Measurements from ENCODE around the gene USP44.
"Not testable (repeated sequence)": the region's sequence is repeated elsewhere in the genome, so short reads cannot be mapped to it uniquely, and the experiment has no call there.

The USP44 gene

DNA sequence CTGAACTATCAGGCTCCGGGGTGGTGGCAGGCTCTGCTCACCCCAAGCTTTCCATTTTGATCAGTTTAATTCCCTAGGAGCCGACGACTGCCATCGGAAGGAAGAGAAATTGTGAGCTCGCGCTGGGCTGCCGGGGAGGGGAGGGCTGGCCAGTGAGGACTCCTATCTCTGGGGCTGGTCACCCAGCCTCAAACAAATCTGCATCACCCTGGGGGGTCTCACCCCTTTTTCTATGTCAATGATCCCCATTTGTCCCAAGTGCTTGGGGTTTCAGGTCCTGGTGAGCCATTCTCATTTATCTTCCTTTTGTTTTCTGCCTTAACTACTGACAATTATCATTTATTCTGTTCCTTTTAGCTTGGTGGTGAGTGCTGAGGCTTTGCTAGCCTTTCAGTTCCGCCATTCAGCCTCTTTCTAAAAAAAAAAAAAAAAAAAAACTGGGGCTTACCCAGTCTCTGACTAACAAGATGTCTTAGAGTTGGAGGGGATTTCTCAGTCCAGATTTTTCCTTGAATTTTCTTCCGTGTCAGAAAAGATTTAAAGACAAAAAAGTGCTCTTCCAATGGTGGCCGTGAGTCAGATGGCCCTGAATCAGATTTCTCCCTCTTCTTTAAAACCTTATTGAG lies 22.8 kb upstream of the USP44 start:
- Histone ChIP-seq H3K27ac (ENCODE audit: low read length) (peak overlapping the region; percentile 66), H3K4me3 (ENCODE audit: low read length) (peak overlapping the region; percentile 50), H3K4me1 (ENCODE audit: control insufficient read depth, low read depth, low read length) (peaks cover 32% of the 10 kb centered on the region), H3K9me3 (ENCODE audit: control insufficient read depth, low read depth, low read length) (no peaks in the 10 kb centered on the region), H3K9ac (ENCODE audit: low read length) (peak overlapping the region; percentile 47), H3K27me3 (ENCODE audit: control insufficient read depth, insufficient read depth, low read length) (no peaks in the 10 kb centered on the region), H3K36me3 (ENCODE audit: control insufficient read depth, low read depth, low read length) (no peaks in the 10 kb centered on the region)

DNA sequence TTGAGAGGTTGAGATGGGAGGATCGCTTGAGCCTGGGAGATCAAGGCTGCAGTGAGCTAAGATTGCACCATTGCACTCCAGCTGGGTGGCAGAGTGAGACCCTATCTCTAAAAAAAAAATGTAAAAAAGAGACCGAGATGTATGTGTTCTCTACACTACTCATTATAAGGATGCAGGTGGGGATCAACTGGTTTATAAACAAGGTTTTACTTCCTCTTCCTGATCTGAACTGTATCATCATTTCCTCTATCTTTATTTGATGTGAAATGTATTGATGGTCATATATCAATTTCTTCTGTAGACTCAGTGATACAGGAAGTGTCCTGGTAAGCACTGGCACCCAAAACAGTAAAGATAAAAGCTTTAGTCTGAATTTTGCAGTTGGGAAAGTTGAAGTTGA lies 20.1 kb upstream of the USP44 start:
- Histone ChIP-seq H3K4me1 (ENCODE audit: control insufficient read depth, low read depth, low read length) (peaks cover 32% of the 10 kb centered on the region), H3K36me3 (ENCODE audit: control insufficient read depth, low read depth, low read length) (no peaks in the 10 kb centered on the region), H3K9me3 (ENCODE audit: control insufficient read depth, low read depth, low read length) (no peaks in the 10 kb centered on the region), H3K9ac (ENCODE audit: low read length) (no peak overlapping the region), H3K4me3 (ENCODE audit: low read length) (no peak overlapping the region), H3K27me3 (ENCODE audit: control insufficient read depth, insufficient read depth, low read length) (no peaks in the 10 kb centered on the region), H3K27ac (ENCODE audit: low read length) (no peak overlapping the region)

DNA sequence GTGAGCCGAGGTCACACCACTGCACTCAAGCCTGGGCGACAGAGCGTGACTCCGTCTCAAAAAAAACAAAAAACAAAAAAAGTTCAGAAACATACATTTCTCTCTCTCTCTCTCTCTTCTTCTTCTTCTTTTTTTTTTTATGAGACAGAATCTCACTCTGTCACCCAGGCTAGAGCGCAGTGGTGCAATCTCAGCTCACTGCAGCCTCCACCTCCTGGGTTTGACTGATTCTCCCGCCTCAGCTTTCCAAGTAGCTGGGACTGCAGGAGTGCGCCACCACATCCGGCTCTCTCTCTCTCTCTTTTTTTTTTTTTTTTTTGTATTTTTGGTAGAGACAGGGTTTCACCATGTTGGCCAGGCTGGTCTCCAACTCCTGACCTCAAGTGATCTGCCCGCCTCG lies 16.8 kb upstream of the USP44 start:
- H3K4me1 ChIP-seq (ENCODE audit: control insufficient read depth, low read depth, low read length); H3K27ac ChIP-seq (ENCODE audit: low read length); H3K4me3 ChIP-seq (ENCODE audit: low read length); H3K36me3 ChIP-seq (ENCODE audit: control insufficient read depth, low read depth, low read length); H3K9me3 ChIP-seq (ENCODE audit: control insufficient read depth, low read depth, low read length); H3K27me3 ChIP-seq (ENCODE audit: control insufficient read depth, insufficient read depth, low read length); H3K9ac ChIP-seq (ENCODE audit: low read length): not testable (repeated sequence)

DNA sequence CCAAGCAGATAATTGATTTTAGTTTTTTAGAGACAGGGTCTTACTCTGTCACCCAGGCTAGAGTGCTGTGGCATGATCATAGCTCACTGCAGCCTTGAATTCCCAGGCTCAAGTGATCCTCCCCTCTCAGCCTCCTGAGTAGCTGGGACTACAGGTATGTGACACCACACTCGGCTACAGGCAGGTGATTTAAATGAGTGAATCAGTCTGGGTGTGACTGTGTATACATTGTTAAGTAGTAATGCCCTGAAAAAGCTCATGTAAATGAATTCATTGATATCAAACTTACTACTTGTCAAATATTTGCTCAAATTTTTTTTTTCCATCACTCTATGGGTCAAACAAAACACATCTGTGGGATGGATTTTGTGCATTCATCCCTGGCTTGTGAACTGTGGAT lies 6.3 kb upstream of the USP44 start:
- no peaks in the 10 kb centered on the region for H3K9me3 ChIP-seq (ENCODE audit: control insufficient read depth, low read depth, low read length)
- no peak overlapping the region for H3K4me3 ChIP-seq (ENCODE audit: low read length)
- H3K36me3 ChIP-seq (ENCODE audit: control insufficient read depth, low read depth, low read length): peaks cover 4% of the 10 kb centered on the region
- peaks cover 6% of the 10 kb centered on the region for H3K4me1 ChIP-seq (ENCODE audit: control insufficient read depth, low read depth, low read length)
- no peak overlapping the region for H3K27ac ChIP-seq (ENCODE audit: low read length)
- H3K27me3 ChIP-seq (ENCODE audit: control insufficient read depth, insufficient read depth, low read length): no peaks in the 10 kb centered on the region
- no peak overlapping the region for H3K9ac ChIP-seq (ENCODE audit: low read length)

DNA sequence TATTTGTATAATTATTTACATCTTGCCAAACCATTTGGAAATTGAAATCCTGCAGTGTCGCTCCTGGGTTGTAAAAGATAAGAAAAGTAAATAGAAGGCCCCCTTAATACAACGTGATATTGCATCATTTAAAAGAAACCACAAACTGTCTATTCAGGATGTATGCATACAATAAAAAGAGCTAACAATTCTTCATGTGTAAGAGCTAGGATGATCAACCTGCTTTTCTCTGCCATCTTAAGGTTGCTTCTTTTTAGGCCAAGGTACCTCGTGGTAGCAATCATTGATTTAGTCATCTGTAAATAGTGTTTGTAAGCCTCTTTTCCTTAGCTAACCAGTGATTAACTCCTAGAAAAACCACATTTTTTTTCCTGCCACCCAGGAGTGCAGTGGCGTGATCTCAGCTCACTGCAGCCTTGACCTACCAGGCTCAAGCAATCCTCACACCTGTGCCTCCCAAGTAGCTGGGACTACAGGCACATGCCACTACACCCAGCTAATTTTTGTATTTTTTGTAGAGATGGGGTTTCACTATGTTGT lies 3.3 kb upstream of the USP44 start:
- H3K9ac ChIP-seq (ENCODE audit: low read length): no peak overlapping the region

DNA sequence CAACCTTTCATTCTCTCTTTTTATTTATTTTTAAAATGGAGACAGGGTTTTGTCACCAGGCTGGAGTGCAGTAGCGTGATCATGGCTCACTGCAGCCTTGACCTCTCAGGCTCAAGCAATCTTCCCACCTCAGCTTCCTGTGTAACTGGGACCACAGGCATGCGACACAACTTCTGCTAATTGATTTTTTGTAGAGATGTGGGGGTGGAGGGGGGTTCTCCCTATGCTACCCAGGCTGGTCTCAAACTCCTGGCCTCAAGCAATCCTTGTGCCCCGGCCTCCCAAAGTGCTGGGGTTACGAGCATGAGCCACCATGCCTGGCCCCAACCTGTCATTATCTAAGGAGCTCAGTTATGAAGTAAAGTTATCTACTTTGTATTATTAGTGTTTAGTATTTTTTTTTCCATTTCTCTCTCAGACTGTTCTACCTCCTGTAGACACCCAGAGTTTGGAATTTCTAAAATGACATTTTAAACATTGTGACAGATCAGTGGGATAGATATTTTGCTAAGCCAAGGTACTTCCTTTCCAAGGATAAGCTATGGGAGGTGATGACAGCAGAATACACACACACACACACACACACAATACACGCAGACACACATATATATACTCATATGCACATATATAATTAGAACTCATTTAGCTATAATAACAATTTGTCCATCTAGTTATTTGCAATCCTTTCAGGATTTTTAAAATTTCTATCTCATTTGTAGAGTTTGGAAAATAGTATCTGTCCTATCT lies 2.1 kb upstream of the USP44 start:
- H3K4me1 ChIP-seq (ENCODE audit: control insufficient read depth, low read depth, low read length): peaks cover 18% of the 10 kb centered on the region
- H3K9ac ChIP-seq (ENCODE audit: low read length): no peak overlapping the region
- no peak overlapping the region for H3K27ac ChIP-seq (ENCODE audit: low read length)
- no peaks in the 10 kb centered on the region for H3K9me3 ChIP-seq (ENCODE audit: control insufficient read depth, low read depth, low read length)
- no peaks in the 10 kb centered on the region for H3K27me3 ChIP-seq (ENCODE audit: control insufficient read depth, insufficient read depth, low read length)
- H3K4me3 ChIP-seq (ENCODE audit: low read length): no peak overlapping the region
- peaks cover 2% of the 10 kb centered on the region for H3K36me3 ChIP-seq (ENCODE audit: control insufficient read depth, low read depth, low read length)

More for the DNA sequence above, 3.3 kb upstream of the USP44 start:
- Histone ChIP-seq H3K4me3 (ENCODE audit: low read length) (no peak overlapping the region), H3K27me3 (ENCODE audit: control insufficient read depth, insufficient read depth, low read length) (no peaks in the 10 kb centered on the region), H3K4me1 (ENCODE audit: control insufficient read depth, low read depth, low read length) (peaks cover 18% of the 10 kb centered on the region), H3K9me3 (ENCODE audit: control insufficient read depth, low read depth, low read length) (no peaks in the 10 kb centered on the region), H3K27ac (ENCODE audit: low read length) (no peak overlapping the region), H3K36me3 (ENCODE audit: control insufficient read depth, low read depth, low read length) (peaks cover 4% of the 10 kb centered on the region)

DNA sequence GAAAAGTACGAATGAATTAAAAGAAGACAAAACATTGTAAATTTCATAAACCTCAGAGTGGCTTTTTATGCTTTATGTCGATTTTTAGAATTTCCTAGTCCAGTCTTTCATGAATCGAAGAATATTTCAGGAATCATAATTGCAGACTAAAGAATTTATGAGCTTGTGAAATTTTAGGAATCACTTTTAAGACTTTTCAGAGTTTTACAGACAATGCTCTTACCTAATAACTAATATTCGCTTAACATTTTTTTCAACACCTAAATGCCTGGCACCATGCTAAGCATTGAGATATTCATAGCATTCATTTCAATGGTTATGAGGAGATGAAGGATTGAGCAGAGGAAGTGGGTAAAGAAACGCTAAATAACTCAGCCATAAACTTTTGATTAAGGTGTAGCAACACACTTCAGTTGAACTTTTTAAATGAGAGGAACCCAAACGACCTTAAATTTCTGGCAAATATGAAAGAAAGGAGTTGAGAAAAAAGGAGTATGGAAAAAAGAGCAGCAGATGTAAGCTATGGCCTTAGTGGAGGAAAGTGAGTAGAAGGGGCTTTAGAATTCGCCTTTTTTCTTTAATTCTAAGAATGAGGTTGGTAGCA lies 739 bp upstream of the USP44 start:
- H3K4me1 ChIP-seq (ENCODE audit: control insufficient read depth, low read depth, low read length): peaks cover 20% of the 10 kb centered on the region
- no peaks in the 10 kb centered on the region for H3K9me3 ChIP-seq (ENCODE audit: control insufficient read depth, low read depth, low read length)
- H3K36me3 ChIP-seq (ENCODE audit: control insufficient read depth, low read depth, low read length): no peaks in the 10 kb centered on the region
- H3K9ac ChIP-seq (ENCODE audit: low read length): peak overlapping the region; percentile 83
- peak overlapping the region; percentile 99 for H3K4me3 ChIP-seq (ENCODE audit: low read length)
- H3K27ac ChIP-seq (ENCODE audit: low read length): peak overlapping the region; percentile 94
- H3K27me3 ChIP-seq (ENCODE audit: control insufficient read depth, insufficient read depth, low read length): no peaks in the 10 kb centered on the region

DNA sequence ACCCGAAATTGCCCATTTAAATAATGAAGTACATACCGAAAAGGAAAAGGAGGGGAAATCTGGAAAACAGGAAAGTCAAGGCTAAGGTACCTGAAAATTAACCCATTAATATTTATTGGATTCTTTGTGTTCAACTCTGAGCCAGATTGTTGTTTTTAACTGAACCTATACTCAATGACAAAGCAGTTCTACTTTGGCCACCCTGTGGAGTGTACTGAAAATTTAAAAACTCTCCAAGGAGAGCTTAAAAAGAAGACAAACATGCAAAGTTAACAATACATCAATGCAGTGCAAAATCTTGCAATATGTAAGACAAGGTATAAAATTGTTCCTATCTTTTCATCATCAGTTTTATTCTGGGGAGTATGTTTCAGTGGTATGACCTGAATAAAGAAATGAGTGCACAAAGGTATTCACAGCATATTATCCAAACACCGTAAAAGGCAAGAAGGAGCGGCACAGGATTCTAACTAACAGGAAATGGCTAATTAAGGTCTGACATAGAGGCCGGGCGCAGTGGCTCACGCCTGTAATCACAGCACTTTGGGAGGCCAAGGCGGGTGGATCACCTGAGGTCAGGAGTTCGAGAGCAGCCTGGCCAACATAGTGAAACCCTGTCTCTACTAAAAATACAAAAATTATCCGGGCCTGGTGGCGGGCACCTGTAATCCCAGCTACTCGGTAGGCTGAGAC lies 1.7 kb downstream of the USP44 start:
- peak overlapping the region; percentile 99 for H3K4me3 ChIP-seq (ENCODE audit: low read length)
- no peaks in the 10 kb centered on the region for H3K36me3 ChIP-seq (ENCODE audit: control insufficient read depth, low read depth, low read length)
- H3K9ac ChIP-seq (ENCODE audit: low read length): peak overlapping the region; percentile 83
- no peaks in the 10 kb centered on the region for H3K27me3 ChIP-seq (ENCODE audit: control insufficient read depth, insufficient read depth, low read length)
- no peaks in the 10 kb centered on the region for H3K9me3 ChIP-seq (ENCODE audit: control insufficient read depth, low read depth, low read length)
- peaks cover 40% of the 10 kb centered on the region for H3K4me1 ChIP-seq (ENCODE audit: control insufficient read depth, low read depth, low read length)
- peak overlapping the region; percentile 83 for H3K27ac ChIP-seq (ENCODE audit: low read length)

DNA sequence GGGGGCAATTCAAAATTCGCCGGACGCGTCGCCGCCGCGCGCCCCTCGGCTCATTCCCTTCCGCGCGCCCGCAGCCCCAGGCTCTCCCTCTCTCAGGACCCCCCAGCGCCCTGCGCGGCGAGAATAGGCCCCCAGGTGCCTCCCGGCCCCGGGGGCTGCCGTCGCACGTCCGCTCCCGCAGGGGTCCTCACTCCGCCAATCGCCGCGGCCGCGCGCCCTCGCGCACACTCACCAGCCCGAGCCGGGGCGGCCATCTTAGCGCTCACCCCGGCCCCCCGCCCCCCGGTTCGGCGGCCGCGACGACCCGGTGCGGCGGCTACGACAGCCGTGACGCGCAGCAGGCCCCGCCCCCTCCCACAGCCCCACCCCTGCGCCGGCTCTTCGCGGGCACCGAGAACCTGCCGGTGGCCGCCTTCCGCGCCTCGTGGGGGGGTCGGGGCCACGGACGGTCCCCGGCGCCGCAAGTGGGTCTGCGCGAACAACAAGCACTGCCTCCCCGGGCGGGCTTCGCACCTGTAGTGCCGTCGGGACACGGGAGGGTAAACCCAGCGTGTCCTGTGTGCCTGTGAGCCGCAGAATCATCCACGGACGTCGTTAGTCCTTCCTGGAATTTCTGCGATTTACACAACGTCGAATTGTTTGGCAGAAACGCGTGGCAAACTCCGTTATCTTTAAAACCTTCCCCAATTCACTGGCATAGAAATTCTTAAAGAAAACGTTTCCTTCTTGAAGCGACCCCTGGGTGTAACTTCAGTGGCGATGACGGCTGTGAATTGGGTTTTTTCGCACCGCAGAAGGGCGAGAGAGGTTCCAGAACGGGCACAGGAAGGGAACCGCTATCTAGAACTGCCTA lies 2.5 kb downstream of the USP44 start:
- H3K4me3 ChIP-seq (ENCODE audit: low read length): peak overlapping the region; percentile 99
- no peaks in the 10 kb centered on the region for H3K9me3 ChIP-seq (ENCODE audit: control insufficient read depth, low read depth, low read length)
- H3K36me3 ChIP-seq (ENCODE audit: control insufficient read depth, low read depth, low read length): no peaks in the 10 kb centered on the region
- peak overlapping the region; percentile 83 for H3K27ac ChIP-seq (ENCODE audit: low read length)
- peak overlapping the region; percentile 83 for H3K9ac ChIP-seq (ENCODE audit: low read length)
- peaks cover 40% of the 10 kb centered on the region for H3K4me1 ChIP-seq (ENCODE audit: control insufficient read depth, low read depth, low read length)
- no peaks in the 10 kb centered on the region for H3K27me3 ChIP-seq (ENCODE audit: control insufficient read depth, insufficient read depth, low read length)

DNA sequence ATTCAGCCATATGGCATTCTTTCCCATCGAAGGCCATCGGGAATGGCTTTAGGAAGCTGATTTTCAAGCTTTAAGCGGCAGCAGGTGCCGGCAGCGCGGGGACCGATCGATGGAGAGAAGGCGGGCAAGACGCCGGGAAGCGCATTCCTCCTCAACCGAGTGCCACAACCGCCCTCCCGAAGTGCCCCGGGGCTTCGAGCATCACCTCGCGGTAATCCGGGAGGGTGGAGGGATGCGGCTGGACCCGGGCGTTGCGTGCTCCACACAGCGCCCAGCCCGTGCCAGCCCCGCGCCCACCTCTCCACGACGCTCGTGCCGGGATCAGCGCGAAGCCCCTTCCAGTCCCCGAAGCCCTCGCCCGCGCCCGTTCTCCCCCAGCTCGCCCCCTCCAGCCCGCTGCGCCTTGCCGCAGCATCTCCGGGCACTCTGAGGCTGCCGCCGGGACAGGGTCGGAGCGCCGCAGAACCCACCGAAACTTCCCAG lies 3.2 kb downstream of the USP44 start:
- Histone ChIP-seq H3K4me3 (ENCODE audit: low read length) (peak overlapping the region; percentile 99), H3K9ac (ENCODE audit: low read length) (peak overlapping the region; percentile 83), H3K27me3 (ENCODE audit: control insufficient read depth, insufficient read depth, low read length) (no peaks in the 10 kb centered on the region), H3K4me1 (ENCODE audit: control insufficient read depth, low read depth, low read length) (peaks cover 37% of the 10 kb centered on the region), H3K36me3 (ENCODE audit: control insufficient read depth, low read depth, low read length) (no peaks in the 10 kb centered on the region), H3K27ac (ENCODE audit: low read length) (peak overlapping the region; percentile 63), H3K9me3 (ENCODE audit: control insufficient read depth, low read depth, low read length) (no peaks in the 10 kb centered on the region)
